HL-60/S4 (cell line): ENCODE measurements around the gene ZNF224.
"Not testable (repeated sequence)": the region's sequence is repeated elsewhere in the genome, so short reads cannot be mapped to it uniquely, and the experiment has no call there.

Experiments used
- in situ Hi-C: fragments of 300-500 bp; cut with MboI; formaldehyde crosslinking; loops from 2 replicates; pipeline ENCODE4 v1.14.3; 2022; ENCODE audit warnings: low sequenced_read_pairs

Gene ZNF224

GRCh38 chr19:44121162-44121561 lies 27.0 kb downstream of the ZNF224 start:
- in situ Hi-C loops = not testable (repeated sequence)

GRCh38 chr19:44131955-44132354 lies 37.8 kb downstream of the ZNF224 start:
- in situ Hi-C loops = no loop called here

- in situ Hi-C loops = no loop called here
Observed at GRCh38 chr19:44141191-44142058, 47.3 kb downstream of the ZNF224 start, which contains the start of gene ZNF234. TSS of gene ZNF234 (plus strand) at chr19:44141554. CDS start at chr19:44144633, 3,079 bp downstream.

DNA sequence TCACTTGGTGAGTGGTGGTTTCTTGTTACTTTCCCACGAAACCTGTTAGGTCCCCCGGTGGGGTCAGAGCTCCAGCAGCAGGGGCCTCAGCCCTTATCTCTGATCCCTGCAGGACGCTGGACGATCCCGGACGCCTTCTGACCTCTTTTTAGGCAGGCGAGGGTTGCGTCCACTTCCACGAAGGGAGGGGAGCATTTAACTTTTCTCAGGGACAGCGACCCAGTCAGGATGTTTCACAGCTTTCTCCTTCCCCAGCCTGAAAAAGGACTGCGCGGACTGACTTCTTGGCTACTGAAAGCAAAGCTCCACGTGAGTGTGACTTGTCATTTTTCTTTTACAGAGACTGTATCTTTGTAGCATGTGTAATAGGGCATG lies 47.9 kb downstream of the ZNF224 start:
- in situ Hi-C loops = no loop called here

DNA sequence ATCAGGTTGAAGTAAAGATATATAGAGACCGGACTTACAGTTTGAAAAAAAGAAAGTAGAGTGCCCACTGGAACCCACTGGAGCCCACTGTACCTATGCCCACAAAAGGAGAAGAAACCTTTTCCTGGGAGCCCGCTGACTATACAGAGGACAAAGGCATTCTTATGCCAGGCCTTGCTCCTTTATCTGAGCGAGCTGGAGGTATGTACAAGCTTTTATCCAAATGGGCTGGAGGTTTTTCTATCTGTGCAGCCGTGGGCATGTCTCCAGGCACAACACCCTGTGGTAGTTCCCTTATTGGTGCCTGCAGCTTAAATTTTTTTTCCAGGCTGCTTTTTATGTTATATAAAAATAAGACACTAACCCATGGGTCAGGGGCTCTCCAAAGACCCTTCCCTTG lies 55.6 kb downstream of the ZNF224 start:
- in situ Hi-C loops = no loop called here

GRCh38 chr19:44151491-44151890 lies 57.3 kb downstream of the ZNF224 start:
- in situ Hi-C loops = no loop called here

GRCh38 chr19:44156475-44156874 lies 62.3 kb downstream of the ZNF224 start:
- in situ Hi-C loops = no loop called here
